HG02798 (cell line): Measurements from ENCODE around the gene CBL.

Source experiments
- ATAC-seq: cut with Tn5 transposase; IDR thresholded peaks from one replicate; pipeline ENCODE4 v1.9.1; 2021; ENCODE audit warnings: mild to moderate bottlenecking; ENCODE audit not compliant: unreplicated experiment, poor library complexity

The CBL gene

DNA sequence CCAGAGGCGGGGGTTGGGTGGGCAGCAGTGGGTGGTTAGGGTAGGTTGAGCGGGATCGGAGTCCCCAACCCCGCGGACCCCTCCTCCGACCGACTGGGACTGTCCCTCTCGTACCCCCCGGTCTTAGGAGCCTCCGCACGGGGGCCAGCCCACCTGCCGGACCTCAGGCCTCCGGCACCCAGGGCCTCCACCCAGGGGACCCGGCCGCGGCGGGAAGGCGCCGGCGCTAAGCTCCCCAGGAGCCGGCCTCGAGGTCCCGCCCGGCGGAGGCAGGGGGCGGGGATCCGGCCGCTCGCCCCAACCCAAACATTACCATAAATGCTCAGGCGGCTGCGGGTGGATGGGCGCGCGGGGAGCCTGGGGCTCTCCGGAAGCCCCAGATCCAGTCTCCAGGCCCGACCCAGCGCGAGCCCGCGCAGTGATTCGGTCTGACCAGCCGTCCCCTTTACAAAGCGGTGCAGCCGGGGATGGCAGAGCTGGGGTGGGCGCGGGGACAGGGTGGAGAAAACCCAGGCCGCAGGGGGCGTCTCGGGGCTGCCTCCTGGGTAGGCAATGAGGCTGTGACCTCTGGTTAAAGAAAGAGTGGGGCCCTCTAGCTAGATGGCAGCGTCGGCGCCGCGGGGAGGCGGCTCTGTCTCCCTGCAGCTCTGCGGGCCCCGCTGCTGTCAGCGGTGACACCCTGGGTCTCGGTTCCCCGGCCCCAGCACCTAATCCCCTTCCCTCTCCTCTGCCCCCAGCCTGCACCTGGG, 114.8 kb downstream of the CBL start:
- ATAC-seq, result peak; percentile 51

DNA sequence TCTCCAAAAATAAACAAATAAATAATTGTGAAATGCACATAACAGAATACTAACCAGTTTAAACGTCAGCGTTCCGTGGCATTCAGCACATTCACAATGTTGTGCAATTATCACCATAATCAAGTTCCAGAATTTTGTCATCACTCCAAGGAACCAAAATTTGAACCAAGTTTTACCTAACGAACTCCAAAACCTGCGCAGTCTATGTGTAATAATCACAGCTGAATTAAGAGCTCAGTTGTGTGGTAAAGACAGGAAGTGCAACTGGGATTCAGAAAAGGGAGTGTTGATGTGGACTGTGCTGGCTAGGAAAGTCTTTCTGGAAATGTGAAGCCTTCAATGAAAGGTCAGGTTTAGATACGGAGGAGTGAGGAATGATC, 116.2 kb downstream of the CBL start:
- ATAC-seq, result no peak

DNA sequence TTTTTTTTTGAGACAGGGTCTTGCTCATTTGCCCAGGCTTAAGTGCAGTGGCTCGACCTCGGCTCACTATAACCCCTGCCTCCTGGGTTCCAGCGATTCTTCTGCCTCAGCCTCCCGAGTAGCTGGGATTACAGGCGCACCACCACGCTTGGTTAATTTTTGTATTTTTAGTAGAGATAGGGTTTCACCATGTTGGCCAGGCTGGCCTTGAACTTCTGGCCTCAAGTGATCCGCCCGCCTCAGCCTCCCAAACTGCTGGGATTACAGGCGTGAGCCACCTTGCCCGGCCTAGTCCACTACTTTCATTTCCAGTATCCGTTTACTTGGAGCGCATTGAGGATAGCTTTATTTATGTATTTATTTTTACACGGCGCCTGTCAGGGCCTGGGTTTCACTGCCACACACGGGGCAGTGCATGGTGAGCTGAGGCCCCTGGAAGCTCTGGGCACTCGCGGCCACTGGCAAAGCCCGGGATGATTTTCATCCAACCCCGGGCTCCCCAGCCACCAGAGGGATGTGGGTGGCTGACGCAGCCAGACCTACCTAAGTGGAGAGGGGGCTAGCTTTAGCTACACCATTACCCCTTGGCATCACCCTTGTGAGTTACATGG, 116.9 kb downstream of the CBL start:
- ATAC-seq, result no peak

DNA sequence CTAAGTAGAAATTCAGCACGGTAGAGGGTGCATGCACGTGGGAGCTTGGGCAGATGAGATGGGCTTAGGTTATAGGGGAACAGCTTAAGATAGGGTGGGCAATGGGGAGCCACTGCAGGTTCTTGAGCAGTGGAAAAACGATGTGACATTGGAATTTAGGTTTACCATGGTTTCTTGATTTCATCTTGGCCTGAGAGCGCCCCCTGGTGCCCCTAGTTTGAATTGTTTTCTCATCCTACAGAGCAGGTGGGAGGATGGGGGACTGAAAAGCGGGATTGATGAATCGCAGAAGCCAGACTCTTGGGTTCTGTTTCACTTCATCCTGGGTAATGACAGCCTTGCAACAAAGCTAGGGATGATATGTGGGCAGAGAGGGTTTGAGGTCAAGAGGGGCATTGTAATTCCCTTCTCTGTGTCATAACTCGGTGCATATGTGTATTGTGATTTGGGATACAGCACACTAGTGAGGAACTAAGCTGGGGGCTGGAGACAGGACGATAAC, 117.4 kb downstream of the CBL start:
- ATAC-seq, result no peak

DNA sequence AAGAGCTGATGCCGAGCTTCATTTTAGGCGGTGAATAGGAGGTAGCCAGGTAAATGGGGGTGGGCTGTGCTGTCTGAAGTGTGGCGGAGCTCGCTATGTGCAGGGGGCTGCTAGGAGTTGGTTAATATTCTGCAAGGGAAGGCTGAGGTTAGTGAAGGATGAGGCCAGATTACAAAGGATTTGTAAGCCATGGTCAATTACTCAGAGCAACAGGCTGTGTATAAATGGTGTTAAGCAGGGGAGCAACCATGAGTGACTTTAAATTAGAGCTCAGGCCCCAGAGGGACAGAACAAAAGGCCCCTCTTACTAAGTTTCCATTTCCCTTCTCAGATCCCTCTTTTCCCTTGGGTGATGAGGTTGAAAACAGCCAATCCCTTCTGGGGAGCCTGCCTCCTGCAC, 118.0 kb downstream of the CBL start:
- no peak for ATAC-seq

DNA sequence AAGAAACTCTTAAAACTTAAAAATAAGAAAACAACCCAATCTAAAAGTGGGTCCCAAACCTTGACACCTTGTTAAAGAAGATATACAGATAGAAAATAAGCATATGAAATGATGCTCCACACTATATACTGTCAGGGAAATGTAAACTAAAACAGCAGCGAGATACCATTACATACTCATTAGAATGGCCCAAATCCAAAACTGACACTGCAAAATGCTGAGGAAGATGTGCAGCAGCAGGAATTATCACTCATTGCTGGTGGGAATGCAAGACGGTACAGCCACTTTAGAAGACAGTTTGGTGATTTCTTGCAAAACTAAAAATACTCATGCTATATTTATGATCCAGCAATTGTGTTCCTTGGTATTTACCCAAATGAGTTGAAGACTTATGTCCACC, 123.2 kb downstream of the CBL start:
- no peak for ATAC-seq

DNA sequence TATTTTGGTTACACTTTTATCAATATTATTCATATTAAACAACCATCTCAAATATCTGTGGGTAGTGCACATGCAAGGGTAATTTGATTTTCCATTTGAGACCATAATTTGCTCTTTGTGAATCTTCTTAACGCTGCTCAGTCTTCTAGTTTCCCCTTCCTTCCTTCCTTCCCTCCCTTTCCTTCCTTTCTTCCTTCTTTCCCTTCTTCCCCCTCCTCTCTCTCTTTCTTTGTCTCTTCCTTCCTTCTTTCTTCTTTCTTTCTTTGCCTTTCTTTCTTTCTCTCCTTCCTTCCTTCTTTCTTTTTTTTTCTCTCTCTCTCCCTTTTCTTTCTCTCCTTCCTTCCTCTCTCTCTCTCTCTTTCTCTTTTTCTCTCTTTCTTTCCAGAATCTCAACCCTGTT, 124.1 kb downstream of the CBL start:
- ATAC-seq, result no peak

DNA sequence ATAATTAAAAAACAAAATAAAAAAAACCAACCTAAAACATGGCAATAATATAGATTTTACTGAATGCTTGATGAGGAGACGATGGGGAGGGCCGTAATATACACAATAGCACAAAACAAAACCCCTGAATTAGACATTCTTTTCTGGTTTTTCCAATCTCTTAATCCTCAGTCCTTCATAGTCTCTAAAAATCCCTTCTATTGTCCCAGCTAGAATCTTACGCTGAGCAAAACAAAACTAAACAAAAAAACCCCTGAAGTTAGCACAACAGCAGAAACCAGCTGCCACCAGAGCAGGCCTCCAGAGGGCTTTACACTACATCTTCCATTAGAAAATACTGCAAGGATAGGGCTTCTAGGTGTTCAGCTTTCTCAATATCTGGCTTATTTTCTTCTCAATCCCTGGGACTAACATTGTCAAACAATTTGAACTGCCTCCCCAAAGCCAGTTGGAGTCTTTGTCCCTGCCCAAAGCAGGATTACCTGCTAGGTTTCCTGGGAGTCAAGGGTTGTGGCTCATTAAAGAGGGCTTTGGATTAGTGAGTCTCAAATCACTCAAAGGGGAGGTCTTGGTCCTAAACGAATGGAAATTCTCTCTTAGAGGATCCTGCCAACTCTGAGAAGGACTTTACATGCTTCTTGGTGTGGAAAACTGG, 126.1 kb downstream of the CBL start:
- ATAC-seq, result no peak

DNA sequence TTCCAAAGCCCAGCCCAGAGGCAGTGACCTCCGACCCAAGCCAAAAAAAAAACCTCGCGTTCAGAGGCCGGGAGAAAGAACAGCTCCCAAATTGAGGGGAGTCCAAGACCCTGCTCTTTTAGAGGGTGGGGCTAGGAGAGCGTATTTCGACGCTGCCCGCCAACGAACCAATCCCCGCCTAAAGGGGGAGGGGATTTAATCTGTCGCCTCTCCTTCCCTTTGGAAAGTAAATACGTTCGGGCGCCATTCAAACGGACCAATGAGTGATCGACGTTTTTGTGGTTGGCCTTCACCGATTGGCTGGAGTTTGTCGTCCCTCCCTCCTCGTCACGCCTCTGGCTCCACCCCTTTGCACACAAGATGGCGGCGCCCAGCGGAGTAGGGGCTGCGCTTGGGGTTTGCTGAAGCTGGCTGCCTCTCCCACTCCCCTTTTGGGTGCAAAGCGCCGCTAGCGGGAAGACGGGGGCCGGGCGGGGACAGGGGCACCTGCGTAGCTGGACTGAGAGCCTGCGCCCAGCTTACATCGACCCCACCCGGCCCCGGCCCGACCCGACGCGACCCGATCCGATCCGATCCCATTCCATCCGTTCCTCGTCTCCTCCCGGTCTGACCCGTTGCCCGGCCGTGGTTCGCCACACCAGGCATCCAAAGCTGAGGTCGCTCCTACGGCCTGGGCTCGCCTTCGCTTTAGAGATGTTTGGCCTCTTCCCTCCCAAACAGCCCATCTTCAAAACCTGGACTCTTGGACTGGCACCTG, 128.2 kb downstream of the CBL start, which contains the start of gene RNF26:
RNF26 (plus strand) TSS at position 354 of the 757 bp plus-strand sequence. CDS start 596 bp downstream, outside the sequence.
- peak; percentile 97 for ATAC-seq

DNA sequence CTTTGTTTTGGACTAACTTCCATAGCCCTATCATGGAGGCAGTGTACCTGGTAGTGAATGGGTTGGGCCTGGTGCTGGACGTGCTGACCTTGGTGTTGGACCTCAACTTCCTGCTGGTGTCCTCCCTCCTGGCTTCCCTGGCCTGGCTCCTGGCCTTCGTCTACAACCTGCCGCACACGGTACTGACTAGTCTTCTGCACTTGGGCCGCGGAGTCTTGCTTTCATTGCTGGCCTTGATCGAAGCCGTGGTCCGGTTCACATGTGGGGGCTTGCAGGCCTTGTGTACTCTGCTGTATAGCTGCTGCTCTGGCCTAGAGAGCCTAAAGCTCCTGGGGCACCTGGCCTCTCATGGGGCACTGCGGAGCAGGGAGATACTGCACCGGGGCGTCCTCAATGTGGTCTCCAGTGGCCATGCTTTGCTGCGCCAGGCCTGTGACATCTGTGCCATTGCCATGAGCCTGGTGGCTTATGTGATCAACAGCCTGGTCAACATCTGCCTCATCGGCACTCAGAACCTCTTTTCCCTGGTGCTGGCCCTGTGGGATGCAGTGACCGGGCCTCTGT, 129.0 kb downstream of the CBL start:
- no peak for ATAC-seq

DNA sequence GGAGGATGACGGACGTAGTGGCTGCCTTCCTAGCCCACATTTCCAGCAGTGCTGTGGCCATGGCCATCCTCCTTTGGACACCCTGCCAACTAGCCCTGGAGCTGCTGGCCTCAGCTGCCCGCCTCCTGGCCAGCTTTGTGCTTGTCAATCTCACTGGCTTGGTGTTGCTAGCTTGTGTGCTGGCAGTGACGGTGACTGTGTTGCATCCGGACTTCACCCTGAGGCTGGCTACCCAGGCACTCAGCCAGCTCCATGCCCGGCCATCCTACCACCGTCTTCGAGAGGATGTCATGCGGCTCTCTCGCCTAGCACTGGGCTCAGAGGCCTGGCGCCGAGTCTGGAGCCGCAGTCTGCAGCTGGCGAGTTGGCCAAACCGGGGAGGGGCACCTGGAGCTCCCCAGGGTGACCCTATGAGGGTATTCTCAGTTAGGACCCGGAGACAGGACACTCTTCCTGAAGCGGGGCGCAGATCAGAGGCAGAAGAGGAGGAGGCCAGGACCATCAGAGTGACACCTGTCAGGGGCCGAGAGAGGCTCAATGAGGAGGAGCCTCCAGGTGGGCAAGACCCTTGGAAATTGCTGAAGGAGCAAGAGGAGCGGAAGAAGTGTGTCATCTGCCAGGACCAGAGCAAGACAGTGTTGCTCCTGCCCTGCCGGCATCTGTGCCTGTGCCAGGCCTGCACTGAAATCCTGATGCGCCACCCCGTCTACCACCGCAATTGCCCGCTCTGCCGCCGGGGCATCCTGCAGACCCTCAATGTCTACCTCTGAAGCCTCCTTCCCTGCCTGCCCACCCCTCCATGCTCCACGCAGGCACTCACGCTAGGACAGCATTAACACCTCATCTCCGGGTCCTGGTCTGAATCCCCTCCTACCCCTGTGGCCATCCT, 129.8 kb downstream of the CBL start:
- no peak for ATAC-seq

DNA sequence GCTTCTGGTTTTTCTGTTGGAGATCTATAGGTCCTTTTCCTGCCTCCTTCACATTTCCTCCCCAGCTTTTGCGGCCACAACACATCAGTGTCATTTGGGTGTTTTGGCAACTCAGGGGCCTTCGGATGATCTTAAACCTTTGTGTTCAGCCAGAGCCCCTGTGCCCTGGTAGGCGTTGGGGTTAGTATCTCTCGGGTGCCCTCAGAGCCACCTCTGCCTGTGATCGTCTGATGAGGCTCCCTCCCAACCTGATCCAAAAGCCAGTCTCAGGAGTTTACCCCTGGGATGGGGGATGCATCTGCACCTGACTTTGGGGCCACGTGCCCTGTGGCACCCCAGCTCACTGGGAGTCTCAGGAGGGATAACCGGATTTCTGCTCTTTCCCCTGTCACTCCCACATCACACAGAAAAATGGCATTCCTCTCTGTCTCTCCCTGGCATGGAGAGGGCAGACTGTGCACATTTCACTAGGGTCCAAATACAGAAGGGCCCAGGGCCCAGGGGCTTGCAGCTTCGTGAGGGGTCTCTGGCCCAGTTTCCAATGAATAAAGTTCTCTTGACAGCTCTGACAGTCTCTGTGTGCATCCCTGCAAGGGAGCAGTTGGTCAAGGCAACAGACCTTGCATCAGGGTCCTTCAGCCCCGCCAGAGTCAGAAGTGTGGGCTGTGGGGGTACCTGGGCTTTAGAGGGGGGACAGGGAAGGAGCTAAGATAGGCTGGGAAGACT, 130.8 kb downstream of the CBL start:
- no peak for ATAC-seq

DNA sequence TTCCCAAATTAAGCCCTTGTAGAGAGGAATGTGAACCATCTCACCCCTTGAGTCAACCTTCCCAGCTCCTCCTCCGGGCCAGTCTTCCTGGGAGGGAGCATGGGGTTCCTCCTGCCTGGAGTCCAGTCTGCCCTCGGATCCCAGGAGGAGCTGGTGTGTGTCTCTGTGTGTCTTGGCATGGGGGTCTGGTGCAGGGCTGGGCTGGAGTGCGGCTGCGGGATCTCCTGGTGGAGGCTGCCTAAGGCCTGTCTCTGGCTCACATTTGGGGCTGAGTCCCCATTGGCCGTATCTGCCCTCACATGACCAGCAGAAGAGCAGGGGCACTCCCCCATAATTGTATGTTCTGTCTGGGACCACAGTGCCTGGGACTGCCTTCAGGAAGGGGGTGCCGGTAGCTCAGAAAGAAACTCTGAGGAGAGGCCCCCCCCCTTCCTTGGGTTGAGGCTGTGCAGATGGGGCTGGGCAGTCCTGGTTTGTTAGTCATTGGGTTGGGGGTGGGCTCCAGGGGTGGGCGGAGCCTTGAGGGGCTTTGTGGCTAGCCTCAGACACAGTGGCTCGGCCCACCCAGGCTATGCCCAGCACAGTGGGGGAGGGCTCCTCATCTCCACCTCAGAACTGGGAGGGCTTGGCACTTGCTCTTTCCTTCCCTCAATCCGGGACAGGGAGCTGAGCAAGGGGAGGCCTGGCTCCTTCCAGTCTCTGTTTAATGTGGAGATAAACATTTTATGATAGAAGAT, 131.6 kb downstream of the CBL start:
- ATAC-seq, result no peak

DNA sequence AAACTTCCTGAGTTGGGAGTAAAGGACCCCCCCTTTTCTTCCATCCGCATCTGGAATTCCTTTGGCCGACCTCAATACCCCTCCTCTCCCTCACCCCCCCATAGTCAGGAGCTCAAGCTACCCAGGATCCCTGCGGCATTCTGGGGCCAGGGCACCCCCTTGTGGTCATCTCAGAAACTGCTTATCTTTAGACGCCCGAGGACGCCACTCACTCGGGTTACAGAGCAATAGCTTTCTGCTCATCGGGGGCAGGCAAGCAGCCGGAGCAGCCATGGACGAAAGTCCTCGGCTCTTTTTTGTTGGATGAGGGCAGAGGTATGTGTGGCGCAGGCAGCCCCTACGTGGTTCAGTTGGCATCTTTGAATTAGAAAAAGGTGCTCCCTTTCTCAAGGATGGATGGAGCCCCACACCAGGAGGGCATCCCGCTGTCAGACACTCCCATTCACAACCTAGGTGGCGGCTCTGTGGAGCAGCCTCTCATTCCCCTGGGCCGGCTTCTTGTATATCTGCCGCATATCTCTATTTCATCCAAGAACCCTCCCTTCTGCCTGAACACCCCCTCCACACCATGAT, 132.3 kb downstream of the CBL start:
- ATAC-seq, result peak; percentile 22

DNA sequence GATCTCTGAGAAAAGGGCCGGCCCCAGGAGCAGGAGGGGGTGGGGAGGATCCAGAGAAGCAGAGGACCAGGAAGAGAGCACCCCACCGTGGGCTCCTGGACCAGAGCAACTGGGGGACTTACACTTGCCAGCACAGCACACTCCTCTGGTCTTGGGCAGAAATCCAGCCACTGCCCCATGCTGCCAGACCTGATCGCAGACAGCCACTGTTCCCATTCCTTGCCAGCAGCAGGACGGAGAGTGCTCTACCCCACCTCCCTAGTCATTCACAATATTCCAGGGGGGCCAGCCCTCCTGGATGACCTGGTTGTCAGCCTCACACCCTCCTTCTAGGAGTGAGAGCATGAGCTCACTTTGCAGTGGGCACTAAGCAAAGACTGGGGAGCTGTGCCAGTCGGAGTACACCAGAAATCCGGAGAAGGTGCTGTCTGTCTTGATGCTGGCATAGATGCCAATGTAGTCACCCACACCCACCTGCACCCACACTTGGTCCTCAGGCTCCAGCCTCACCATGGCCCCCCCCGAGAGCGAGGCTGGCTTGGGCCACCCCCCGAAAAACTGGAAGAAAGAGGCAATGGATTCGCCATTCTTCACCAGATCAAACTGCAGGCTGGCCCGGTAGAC, 132.9 kb downstream of the CBL start:
- ATAC-seq, result no peak

DNA sequence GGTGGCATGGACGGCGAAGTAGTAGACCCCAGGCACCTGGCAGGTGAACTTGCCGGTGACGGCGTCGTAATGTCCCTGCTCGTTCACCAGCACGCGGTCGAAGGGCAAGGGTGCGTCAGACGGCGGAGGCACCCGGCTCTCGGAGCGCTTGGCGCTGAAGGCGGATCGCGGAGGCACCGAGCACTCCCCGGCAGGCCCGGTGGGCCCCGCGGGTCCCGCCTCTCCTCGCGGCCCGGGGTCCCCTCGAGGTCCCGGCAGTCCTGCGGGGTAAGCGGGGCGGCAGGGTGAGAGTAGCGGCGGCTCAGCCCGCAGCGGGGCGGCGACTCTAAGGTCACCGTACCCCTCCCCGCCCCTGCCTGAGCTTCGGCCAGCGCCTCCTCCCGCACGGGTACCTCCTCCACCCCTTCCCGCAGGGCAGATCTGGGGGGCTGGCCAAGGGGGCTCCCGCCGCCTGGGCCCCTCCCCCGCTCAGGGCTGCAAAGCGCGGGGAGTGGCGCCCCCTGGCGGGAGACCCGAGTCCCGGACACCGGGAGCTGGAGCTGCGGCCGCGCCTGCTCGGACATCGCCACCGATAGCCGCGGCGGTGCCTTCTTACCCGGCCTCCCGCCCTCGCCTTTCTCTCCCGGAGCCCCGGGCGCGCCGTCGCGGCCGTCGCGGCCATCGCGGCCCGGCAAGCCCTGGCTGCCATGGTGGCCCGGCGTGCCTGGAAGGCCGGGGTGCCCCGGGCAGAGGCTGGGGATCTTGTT, 133.6 kb downstream of the CBL start:
- peak; percentile 36 for ATAC-seq
